Posterior cingulate gyrus (tissue), 11 donors: Measurements from ENCODE around the gene CPEB2.

Experiments used
- DNase-seq, 10 donors: peaks; one replicate each; pipeline versions ENCODE4 v3.0.0 to v3.0.0-alpha.2; 2020 to 2021; ENCODE audit warnings: mixed read lengths in 3 of 10
- intact Hi-C: fragments of 100-400 bp; cut with DNase I; formaldehyde crosslinking; loops from one replicate; pipeline ENCODE4 v1.15.1; 2023

CPEB2 gene

DNA sequence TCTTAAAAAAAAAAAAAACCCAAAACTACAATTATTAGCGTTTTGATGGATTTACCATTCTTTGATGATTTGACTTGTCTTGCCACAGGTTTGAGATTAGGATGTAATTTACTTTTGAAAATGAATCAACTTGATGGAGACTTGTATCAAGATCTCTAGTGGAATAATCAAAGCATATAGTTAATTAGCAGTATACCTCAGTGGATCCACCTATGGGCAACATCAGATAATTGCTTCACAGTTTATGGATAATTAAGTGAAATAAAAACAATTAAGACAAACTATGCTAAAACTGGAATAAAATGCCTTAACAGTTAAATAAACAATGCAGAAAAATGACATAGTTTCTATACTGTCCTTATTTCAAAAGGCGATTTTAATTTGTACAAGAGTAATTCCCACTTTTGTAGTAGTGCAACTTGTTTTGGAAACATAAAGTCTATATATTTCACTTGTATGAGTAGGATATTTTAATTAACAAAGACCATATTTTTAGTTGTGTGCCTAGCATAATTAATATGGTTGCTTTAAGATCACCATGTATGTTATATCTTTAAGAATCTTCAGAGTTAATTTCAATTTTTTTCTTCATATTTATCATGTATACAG is 4.2 kb downstream of the CPEB2 start:
- intact Hi-C loops: loop anchor here (10.0 kb wide), 1 partner anchor 648 kb away; the partner anchor contains the start of gene FBXL5
- DNase-seq: no peak

DNA sequence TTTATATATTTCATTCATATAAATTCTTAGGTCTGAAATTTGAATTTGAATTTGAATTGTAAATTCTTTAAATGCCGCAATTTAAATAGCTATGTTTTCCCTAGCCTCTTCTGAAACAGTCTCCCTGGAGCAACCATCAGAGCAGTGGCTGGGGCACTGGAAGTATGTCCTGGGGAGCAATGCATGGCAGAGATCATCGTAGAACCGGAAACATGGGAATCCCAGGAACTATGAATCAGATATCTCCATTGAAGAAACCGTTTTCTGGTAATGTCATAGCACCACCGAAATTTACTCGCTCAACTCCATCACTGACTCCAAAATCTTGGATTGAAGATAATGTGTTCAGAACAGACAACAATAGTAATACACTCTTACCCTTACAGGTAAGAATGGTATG is 4.9 kb downstream of the CPEB2 start:
- intact Hi-C loops: loop anchor here (10.0 kb wide), 1 partner anchor 648 kb away; the partner anchor contains the start of gene FBXL5
- DNase-seq: peak in 1 of 10 donors; percentile 26

DNA sequence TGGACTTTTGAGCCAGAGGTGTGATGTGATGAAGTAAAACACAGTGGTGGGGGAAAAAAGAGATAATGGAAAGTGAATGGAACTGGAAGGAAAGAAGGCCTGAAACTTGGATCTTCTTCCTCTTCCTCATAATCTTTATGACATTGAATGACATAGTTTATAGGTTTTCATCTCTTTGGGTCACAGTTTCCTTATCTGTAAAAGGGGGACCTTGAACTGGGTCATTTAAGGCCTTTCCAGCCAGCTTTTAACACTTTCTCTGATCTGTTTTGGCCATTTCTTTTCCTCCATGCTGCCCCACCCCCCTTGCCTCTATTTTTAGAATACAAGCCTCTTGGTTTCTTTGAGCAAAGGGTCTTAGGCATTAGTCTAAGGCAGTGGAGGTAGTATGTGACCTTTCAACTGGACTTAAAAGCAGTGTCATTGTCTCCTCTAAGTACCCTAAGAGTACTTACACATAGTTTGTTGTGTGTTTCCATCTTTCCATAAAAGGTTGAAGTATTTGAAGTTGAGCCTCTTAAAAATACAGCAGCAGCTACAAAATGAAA is 7.8 kb downstream of the CPEB2 start:
- intact Hi-C loops: no loop called here
- no peak for DNase-seq

DNA sequence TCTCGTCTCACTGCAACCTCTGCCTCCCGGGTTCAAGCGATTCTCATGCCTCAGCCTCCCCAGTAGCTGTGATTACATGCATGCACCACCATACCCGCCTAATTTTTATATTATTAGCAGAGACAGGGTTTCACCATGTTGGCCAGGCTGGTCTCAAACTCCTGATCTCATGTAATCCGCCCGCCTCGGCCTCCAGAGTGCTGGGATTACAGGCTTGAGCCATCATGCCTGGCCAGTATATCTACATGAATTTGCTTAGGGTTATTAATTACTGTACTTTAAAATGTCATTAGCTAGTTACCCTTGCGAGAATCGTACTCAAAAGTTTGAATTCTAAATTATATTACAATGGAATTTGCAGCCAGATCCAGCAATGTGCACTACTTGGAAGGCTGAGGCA is 8.9 kb downstream of the CPEB2 start:
- peak in 1 of 10 donors; percentile 33 for DNase-seq
- intact Hi-C loops: no loop called here

DNA sequence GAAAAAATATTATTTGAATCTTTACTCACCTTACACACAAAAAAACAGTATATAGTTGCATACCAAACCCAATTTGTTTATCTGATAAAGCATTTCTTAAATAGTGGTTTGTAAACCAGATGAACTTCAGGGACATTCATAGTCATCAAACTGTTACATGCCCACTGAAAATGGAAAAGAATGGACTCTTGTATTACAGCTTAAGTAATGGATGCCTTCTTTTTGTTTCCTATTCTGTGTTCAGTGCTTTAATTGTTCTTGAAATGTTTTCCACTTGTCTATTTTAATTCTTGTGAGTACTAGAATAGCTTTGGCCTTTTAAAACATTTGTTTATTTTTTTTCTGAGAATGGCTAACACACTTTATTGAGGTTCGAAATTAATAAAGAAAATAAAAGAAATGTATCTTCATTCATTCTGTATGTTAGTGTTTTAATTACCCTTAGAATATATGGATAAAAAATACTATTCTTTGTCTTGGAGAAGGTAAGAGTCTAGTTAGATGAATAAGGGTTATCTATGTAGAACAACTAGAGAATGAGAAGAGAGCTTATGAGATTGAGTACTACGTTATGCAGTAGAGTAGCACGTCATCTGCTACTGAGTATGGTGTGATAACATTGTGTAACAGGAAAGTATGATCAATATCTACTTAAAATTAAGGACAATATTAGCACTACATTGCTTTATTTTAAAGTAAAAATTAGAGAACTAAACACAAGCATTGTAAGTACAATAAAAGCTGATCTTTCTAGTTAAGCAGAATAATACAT is 9.9 kb downstream of the CPEB2 start:
- DNase-seq: no peak
- intact Hi-C loops: no loop called here

DNA sequence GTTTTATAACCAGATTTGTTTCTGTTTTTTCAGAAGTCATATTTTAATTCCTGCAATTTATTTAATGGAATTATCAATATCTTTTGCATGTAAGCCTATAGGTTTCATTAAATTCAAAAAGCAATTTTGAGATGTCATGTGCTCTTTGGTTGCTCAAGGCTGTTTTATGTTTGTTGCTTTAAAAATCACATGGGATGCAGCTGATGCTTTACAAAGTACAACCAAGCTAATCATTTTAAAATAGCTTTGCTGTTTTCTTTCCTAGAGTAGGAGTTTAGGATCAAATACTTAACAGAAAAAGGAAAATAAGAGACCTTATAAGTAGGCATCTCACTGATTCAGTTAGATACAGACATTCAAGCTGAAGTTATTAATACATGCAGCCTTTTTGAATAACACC is 11.3 kb downstream of the CPEB2 start:
- intact Hi-C loops: no loop called here
- DNase-seq: no peak

DNA sequence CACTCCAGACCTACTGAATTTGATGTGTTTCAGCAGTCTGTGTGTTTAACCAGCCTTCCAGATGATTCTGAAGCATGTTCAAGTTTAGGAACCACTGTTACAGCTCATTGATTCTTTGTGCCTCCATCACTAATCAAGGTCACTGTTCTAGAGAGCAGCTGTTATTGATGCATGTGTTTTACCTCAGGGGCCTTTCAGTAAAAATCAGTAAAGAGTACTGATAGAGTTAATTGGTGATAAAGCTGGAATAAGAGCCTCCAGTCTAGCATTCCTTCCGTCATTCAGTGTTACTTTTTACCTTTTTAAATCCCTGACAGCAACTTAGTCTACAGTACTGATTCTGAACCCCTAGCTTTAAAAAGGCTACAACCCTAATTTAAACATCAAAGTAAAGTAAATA is 12.9 kb downstream of the CPEB2 start:
- DNase-seq: no peak
- intact Hi-C loops: no loop called here

DNA sequence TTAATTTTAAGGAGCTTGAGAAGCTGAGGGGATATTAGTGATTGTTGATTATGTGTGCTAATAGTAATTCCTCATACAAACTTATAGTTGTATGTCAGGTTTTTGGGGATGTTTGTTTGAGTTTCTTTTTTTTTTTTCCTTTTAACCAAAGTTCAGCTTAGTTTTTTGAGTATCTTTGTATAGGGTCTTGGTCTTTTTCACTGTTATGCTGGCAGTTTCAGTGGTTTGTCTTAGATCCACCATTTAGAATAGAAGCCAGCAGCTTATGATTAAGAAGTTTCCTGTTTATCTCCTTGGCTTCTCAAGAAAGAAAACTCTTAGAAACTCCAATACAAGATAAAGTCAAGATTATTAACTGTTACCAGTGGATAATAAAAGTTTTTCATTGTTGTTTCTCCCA is 16.1 kb downstream of the CPEB2 start:
- intact Hi-C loops: no loop called here
- no peak for DNase-seq

DNA sequence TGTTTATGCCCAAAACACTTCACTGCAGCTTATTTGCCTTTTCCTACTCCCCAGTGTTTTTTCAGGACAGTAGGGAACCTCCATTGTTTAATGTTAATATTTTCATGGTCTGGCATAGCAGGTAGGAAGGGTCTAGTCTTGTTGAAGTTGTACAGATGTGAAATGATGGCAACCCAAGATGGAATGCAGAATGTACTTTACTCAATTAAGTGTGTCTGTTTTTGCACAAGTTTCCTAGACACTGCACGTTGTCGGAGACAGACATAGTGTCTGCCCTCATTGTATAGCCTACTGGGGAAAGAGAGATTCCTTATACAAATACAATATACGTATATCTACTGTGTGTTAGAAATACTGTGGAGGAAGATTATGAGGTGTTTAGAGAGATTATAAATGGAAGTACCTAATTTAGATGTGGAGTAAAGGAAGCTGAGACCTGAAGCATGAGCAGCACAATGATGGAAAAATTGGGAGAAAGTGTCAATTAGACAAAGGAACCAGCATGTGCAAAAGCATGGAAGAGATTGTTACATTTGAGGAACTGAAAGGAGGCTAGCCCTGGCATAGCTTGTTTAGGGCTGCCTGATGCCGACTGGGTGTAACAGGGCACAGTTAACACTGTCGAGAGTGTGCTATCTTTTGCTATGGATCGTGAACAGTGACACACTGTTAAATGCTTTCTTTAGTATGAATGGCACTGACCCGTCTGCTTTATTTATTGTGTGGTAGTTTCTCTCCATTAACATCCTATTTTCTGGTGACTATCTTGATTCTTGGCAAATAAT is 18.4 kb downstream of the CPEB2 start:
- DNase-seq: peak in 2 of 10 donors; percentile 23 to 67
- intact Hi-C loops: no loop called here

DNA sequence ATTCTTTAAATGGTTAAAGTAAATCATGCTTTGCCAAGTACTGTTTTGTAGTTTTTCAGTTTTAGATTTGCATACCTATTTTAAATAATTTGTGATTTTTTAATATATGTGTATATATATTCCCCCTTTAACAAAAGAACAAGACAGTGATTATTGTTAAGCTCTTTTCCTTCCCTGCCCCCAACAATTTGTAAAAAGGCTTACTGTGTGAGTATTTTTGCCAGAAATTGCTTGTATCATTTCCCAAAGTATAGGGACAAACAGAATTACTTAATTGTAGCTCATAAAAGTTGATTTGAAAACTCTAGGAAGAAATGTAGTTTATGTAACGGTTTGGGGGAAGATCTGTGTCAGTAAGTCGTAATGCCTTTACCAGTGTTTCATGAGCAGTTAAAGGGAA is 19.0 kb downstream of the CPEB2 start:
- no peak for DNase-seq
- intact Hi-C loops: no loop called here

DNA sequence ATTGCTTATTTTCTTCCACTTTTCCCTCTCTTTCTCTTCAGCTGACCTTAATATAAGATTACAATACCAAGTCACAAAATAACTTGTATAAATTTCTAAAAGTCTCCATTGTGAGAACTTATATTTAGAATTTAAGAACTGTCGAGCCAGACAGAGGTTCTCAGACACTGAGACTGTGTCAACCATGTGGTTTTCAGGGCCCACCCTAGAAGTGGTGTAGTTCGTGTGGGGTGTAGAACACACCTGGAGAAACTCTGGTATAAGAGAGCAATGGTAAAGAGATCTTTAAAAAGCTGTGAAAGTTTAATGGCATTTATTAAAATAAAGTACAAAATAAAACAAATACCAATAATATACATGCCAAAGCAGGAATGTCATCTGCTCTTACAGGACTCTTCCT is 19.7 kb downstream of the CPEB2 start:
- DNase-seq: no peak
- intact Hi-C loops: no loop called here

DNA sequence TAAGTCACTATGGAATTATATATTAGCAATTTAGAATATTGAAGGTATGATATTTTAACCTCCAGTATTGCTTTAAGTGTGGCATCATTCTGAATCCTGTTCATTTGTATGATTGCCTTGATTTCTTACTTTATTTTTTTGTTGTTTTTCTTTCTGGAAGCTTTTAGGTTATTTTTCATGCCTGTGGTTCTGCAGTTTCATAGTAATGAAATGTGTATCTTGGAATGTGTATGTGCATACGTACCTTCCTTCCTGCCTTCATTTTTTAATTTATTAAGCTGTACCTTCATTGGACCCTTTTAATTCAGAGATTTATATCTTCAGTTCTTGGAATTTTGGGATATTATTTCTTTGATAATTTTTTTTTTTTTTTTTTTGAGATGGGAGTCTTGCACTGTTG is 22.1 kb downstream of the CPEB2 start:
- intact Hi-C loops: no loop called here
- DNase-seq: no peak

DNA sequence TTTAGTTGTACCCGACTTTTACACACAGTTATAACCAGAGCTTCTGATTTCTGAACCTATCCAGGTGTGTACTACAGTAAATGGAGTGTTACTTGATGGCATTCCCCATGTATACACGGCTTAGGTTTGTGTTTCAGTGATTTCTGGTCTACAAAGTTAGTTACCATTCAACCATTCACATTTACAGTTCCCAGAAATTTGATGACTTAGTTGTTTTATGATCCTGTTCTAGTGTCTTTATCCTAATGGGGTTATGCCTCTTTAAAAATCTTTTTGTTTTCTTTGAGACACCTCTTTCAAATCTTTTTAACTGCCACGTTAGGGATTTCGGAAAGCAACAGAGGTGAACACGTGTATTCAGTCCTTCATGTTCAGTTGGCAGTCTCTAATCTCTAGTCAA is 23.4 kb downstream of the CPEB2 start:
- DNase-seq: no peak
- intact Hi-C loops: no loop called here

DNA sequence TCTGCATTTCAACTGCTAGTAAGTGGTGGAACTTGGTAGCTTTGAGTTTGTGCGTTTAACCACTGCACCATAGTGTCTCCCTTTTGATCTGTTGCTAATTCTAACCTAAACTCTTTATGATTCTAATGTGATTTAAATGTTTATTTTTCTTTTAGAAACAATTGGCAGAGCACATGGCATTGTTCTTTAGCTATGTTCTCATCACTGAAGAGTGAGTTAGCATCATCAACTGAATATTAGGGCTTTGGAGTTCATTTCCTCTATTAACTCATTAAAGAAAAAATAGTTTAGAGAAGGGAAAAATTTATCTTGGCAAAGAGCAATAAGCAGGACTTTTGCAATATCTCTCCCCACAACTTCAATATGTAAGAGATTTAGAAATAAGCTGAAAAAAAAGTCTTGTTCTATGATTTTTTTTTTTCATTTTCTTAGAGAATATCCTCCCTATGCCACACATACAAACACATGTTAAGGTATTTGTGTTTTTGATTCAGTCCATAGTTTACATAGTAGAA is 25.7 kb downstream of the CPEB2 start:
- DNase-seq: no peak
- intact Hi-C loops: no loop called here

DNA sequence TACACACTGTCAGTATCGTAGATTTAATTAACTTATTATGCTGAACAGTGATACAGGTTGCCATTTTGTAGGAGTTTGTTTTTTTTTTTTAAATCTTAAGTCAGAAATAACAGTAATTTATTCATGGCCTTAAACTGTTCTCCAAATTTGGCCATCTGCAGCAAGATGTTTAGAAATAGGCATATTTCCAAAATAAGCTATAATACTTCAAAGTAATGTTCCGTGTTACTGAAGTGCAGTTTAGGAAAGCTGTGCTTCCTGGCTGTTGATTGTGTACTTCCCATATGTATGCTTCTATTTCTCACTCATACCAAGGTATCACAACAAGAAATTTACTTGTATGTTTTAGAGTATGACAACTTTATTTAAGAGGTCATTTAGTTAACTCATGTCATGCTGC is 28.9 kb downstream of the CPEB2 start:
- intact Hi-C loops: no loop called here
- no peak for DNase-seq

DNA sequence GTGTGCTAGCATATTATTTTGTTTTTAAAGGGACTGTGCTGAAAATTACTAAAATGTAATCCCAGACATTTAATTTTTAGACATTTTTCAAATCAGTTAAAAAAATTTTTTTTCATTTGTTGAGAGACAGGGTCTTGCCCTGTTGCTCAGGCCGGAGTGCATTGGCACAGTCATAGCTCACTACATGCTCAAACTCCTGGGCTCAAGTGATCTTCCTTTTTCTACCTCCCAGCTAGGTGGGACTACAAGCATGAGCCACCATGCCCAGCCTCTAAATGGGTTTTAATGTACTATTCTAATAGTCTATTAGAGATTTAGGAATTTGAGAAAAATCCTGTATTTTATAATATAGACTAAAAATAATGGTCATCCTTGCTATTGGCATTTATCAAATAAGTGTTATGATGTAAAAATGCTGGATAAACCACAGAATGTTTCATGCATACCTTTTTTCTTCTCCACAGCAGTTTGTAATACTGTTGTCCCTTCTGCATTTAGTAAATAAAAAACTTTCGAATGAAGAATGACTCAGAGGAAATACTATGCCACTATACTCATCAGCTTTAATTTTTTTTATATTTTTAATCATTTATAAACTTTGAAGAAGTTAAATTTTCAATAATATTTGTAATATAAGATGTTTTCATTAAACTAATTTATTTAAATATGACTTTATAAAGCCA is 29.9 kb downstream of the CPEB2 start:
- DNase-seq: no peak

DNA sequence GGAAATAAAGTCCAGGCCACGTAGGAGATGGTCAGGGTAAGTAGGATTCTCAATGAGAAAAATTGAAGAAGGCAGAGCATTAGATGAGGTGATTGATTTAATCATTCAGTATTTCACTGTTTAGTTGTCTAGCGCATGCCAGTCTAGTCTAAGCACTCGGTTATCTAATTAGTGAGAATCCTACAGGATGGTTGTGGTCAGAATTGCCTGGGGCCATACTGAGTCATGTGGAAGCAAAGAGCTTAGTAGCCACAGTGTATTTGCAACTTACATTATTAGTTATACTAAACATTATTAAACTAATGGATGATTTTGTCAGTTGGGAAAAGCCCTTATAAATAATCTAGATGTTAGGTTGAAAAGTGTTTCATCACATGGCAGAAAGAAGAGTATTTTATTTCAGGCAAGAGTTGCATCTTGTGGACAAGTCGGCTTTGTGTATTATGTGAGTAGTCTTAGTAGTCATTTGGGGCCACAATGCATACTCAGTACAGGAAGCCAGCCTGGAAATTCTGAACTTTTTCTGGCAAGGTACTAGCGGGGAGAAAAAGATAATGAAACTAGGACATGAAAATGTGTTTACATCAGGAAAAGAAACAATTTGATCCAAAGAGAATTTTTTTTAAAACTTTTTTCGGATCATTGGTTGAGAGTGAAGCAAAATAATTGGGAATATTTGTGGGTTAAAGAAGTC is 31.9 kb downstream of the CPEB2 start:
- intact Hi-C loops: no loop called here

More for the DNA sequence above, 29.9 kb downstream of the CPEB2 start:
- intact Hi-C loops: no loop called here

DNA sequence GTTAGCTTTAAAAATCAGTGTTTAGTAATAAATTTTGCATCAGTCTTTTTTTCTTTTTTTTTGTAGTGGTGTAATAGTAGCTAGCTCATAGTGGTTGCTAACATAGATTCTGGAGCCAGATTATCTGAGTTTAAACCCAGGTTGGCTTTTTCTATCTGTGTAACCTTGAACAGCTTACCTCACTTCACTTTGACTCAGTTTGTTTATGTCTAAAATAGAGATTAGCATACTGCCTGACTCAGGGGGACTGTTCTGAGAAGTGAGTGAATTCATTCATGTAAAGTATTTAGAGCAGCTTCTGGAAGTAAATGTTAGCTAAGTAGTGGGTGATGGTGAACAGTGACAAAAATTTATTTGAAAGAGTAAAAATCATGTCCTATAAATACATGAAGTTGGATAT is 32.9 kb downstream of the CPEB2 start:
- no peak for DNase-seq
- intact Hi-C loops: no loop called here

More for the DNA sequence above, 31.9 kb downstream of the CPEB2 start:
- no peak for DNase-seq

DNA sequence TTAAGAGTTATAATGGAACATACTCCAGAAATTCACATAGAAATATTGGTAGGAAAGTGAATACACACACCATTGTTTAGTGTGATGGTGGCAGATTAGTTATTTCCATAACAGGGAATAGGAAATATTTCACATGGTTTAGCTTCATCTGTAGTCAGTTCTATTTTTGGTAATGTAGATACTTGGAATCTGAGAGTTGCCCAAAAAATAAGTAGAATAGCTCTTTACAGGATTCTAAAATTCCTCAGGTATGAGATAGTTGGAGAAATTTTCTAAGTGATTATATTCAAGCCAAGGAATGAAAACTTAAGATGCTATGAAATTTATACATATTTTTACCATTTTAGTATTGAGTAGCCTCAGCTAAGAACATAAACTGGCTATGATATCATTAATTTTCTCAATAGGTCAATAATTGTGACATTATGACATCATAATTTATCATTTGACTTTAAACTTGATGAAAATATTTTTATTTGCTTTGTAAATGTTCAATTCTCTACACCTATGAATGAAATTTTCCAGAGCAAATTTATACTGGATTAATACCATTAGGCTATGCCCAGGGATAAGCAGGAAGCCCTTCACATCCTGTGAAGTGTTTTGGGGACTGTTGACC is 35.8 kb downstream of the CPEB2 start:
- intact Hi-C loops: no loop called here
- DNase-seq: no peak
